NCI-H2196 (cell line): ENCODE measurements around the gene TCF7L1.
A peak's percentile ranks its signal among the peaks of the same experiment; 100 is the strongest.

ENCODE experiments used
- DNase-seq: peaks from one replicate; lab custom pipeline; 2025; ENCODE audit not compliant: unreplicated experiment; lab: John Stamatoyannopoulos, UW

TCF7L1 gene

DNA sequence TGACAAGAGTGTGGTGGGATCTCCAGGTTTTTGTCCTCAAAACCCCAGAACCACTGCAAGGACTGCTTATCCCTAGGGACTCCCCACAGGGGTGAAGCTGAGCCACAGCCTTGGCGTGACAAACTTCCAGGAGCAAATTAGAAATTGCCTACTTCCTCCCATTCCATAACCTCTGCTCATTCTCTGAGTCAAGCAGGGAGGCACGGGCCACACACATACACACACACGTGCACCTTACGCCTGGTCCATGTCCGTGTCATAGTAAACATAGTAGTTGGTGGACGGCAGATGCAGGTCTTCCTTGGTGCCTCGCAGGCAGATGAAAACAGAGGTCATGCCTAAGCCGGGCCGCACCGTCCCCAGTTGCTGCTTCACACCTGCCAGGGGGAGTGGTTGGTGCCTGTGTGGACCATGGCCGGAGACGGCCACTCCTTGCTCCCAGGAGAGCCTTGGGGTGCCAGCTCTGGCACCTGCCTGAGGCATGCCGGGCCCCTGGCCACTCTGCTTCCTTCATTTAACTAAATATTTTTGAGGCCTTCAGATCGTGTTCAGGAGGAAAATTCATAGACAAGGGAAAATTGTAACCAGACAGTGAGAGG is 211.3 kb downstream of the TCF7L1 start:
- DNase-seq = no peak

DNA sequence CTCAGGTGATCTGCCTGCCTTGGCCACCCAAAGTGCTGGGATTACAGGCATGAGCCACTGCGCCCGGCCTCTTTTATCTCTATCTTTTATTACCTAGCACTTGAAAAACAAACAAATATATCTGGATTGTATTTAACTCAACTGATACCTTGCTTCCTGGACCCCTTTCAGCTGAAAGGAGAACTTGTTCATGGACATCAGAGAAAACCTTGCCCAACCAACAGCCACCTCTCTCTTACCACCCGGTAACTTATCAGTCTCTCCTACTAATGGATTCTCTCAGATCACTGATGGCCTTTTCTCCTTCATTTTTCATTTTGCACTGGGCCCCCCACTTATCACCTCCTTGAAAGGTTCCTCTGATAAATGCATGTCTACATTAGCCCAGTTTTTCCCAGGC is 214.4 kb downstream of the TCF7L1 start:
- no peak for DNase-seq

GRCh38 chr2:85353876-85354285 is 220.7 kb downstream of the TCF7L1 start:
- no peak for DNase-seq

DNA sequence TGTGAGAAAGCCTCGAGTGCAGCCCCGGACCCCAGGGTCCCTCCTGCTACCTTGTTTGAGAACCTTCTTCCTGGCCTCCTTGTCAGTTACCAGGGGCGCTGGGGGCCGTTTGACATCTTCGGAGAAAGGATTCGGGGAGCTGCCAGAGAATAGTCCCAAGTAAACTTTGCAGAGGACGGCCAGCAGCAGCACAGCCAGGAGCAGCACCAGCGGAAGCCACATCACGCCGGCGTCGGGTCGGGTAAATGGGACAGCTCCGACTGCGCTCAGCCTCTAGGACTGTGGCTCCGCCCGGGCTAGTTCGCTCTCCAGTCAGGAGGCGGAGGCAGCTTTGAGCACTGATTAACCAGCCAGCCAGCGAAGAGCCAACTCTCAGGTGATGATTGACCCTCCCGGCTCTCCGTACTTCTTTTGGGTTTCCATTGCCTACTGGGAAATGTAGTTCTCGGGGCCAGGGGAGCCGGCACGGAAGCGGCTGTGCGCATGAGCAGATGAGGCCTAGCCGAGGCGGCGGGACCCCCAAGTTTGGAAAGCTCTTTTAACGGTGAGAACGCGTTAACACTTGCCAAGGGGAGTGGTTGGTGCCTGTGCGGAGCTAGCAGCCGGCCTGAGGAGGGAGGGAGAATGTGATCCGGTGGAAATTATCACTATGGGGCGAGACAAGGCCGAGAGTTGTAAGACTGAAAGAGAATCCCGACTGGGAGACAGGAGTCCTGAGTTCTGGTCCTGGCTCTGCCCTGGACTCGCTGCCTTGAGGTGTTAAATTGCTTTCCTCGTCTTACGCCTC is 221.3 kb downstream of the TCF7L1 start, which contains the start of the genes ELMOD3 and RETSAT:
Gene ELMOD3, plus strand, starts transcription at position 484 of the 787 bp plus-strand sequence. CDS start 2,430 bp downstream, outside the sequence.
Gene RETSAT, minus strand, starts transcription at position 243 of the 787 bp plus-strand sequence. Its CDS starts 21 bp downstream, at position 222.
- peak; percentile 88 for DNase-seq

DNA sequence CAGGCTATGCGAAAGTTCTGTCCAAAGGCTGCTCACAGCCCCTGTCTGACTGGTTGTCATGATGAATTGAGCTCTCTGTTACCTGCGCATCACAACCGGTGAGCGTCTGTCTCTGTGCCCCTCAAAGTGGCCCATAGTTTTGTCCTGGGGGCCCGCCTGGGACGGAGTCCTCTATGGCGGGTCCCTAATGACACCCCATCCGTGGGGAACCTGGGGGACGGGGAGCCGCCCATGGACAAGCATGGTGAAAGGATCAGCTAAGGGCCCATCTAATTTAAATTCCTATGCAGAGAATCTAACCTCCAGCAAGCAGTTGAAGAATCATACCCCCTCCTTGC is 221.8 kb downstream of the TCF7L1 start:
- DNase-seq = no peak

DNA sequence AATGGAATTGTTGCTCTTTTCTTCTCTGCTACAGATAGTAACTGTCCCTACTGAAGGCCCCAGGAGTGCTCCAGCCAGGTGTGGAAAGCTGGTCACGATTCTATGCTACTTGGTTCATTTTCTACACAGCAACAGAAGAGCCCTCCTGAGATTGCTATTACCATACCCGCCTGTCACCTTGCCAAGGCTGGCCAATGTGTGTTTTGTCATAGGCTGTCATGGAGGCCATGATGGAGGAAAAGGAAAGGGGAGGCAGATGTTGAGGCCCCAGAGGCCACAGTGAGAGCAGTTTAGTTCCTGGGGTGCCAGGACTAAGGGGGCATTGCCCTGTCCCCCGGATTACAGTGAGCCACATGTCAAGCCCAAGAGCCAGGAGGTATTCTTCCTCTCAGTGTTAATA is 222.3 kb downstream of the TCF7L1 start:
- no peak for DNase-seq

DNA sequence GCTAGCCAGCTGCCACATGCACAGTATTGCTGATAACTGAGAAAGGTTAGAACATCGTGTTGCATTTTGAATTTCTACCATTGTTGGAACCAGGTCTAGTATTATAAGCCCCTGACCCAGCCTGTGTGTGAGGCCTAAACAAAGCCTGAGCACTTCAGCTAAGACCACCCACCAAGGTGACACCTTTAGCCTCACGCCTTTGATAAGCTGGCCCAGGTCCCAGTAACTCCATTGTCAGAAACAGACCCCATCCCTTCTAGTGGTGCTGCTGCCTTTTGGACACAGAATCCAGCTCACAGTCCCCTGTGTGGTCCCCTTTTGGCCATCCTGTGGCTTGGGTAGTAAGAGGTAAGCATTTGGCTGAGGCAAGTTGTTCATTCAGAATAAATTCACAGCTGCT is 223.0 kb downstream of the TCF7L1 start:
- no peak for DNase-seq

DNA sequence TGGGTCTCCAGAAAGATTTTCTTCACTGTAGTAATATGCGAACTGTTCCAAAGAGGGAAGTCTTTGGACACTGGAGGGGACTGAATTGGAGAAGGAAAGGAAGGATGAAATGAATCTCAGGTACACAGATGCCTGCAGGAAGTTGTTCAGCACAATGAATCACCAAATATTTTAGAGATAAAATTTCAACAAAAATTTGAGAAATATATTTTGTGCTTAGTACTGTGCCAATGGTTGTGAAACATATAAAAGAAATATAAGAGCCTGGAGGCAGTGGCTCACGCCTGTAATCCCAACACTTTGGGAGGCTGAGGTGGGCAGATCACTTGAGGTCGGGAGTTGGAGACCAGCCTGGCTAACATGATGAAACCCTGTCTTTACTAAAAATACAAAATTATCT is 224.5 kb downstream of the TCF7L1 start:
- DNase-seq = no peak
